Keratinocyte (primary cell): ENCODE results near the gene RNF183. TPM values are rescaled to one million over a fixed set of nuclear protein-coding genes. Genes with fewer than 3 reads are reported as not detected.

Experiments used
- DNase-seq: peaks from one replicate; pipeline ENCODE4 v3.0.0-alpha.2; 2011; ENCODE audit warnings: low read depth, missing footprints, low spot score
- FAIRE-seq: peaks from 2 replicates; lab custom pipeline; 2011; peaks lifted over from hg19 to GRCh38; lab: Jason Lieb, UNC
- H2AFZ ChIP-seq: 2 replicates; pipeline ENCODE4 v1.6.0; 2012; ENCODE audit warnings: low read length, control low read depth, inconsistent platforms; ENCODE audit not compliant: control insufficient read depth
- H3K27ac ChIP-seq: 2 replicates; pipeline ENCODE4 v1.5.1; 2011; ENCODE audit warnings: low read length; ENCODE audit not compliant: control insufficient read depth, insufficient read depth
- H3K27me3 ChIP-seq: 3 replicates; pipeline ENCODE4 v1.6.0; 2011; ENCODE audit warnings: low read length; ENCODE audit not compliant: control insufficient read depth, insufficient read depth; ENCODE audit errors: extremely low read depth
- H3K36me3 ChIP-seq, 2 experiments: 2 replicates in 1 of 2; 3 replicates in 1 of 2; pipeline ENCODE4 v1.5.1; 2011; ENCODE audit warnings: low read length in 2 of 2, mild to moderate bottlenecking in 1 of 2; ENCODE audit not compliant: control insufficient read depth in 2 of 2, insufficient read depth in 2 of 2; ENCODE audit errors: extremely low read depth in 1 of 2
- H3K4me1 ChIP-seq: 3 replicates; pipeline ENCODE4 v1.5.1; 2011; ENCODE audit warnings: low read length; ENCODE audit not compliant: control insufficient read depth, insufficient read depth; ENCODE audit errors: extremely low read depth
- H3K4me2 ChIP-seq: 3 replicates; pipeline ENCODE4 v1.6.0; 2011; ENCODE audit warnings: low read depth, low read length; ENCODE audit not compliant: control insufficient read depth, insufficient read depth; ENCODE audit errors: extremely low read depth
- H3K4me3 ChIP-seq, 3 experiments: fragments of 200-600 bp in 1 of 3; sonication (generic) in 1 of 3; 2 replicates in 2 of 3; 3 replicates in 1 of 3; pipeline ENCODE4 v1.5.1; 2011 to 2016; ENCODE audit warnings: low read length in 3 of 3, mild to moderate bottlenecking in 3 of 3, control low read depth in 2 of 3, inconsistent platforms in 1 of 3, low read depth in 1 of 3, mixed read lengths in 1 of 3, mixed run types in 1 of 3, moderate library complexity in 1 of 3; ENCODE audit not compliant: control insufficient read depth in 2 of 3, insufficient read depth in 2 of 3; ENCODE audit errors: extremely low read depth in 1 of 3
- H3K79me2 ChIP-seq: 2 replicates; pipeline ENCODE4 v1.6.0; 2012; ENCODE audit warnings: low read length; ENCODE audit not compliant: control insufficient read depth, insufficient read depth
- H3K9ac ChIP-seq: 3 replicates; pipeline ENCODE4 v1.6.0; 2011; ENCODE audit warnings: low read length; ENCODE audit not compliant: control insufficient read depth, insufficient read depth; ENCODE audit errors: extremely low read depth
- H3K9me1 ChIP-seq: 3 replicates; pipeline ENCODE4 v1.6.0; 2011; ENCODE audit warnings: low read length; ENCODE audit not compliant: control insufficient read depth, insufficient read depth; ENCODE audit errors: extremely low read depth
- H3K9me3 ChIP-seq: 2 replicates; pipeline ENCODE4 v1.5.1; 2012; ENCODE audit warnings: low read depth, low read length; ENCODE audit not compliant: control insufficient read depth
- H4K20me1 ChIP-seq: 3 replicates; pipeline ENCODE4 v1.6.0; 2011; ENCODE audit warnings: low read length; ENCODE audit not compliant: control insufficient read depth, insufficient read depth; ENCODE audit errors: extremely low read depth
- EZH2 ChIP-seq: IDR thresholded peaks from one replicate; pipeline ENCODE4 v1.6.1; 2012; ENCODE audit warnings: inconsistent platforms, mild to moderate bottlenecking, low read length, moderate library complexity
- dilution Hi-C: fragments of 300-500 bp; cut with MboI; formaldehyde crosslinking; loops from one replicate; pipeline ENCODE4 v1.7.0; 2020; ENCODE audit warnings: low sequenced_read_pairs; ENCODE audit not compliant: extremely low pct_ligation_motif_present
- polyA plus RNA-seq, 5 experiments: library from polyadenylated mRNA; depleted of rRNA in 3 of 5; stranded (reverse) in 3 of 5; stranded (forward) in 1 of 5; unstranded in 1 of 5; fragments of >200 nt; gene quantifications; 1 replicate in 1 of 5; 2 replicates in 3 of 5; 3 replicates in 1 of 5; pipeline versions ENCODE4 v1.2.1 to v1.2.3, GENCODE V29; 2011 to 2012; ENCODE audit warnings: missing spikeins in 2 of 5, low read depth in 1 of 5, low replicate concordance in 1 of 5
- TF ChIP-seq, protein P1 (sequence below), 3 experiments: IDR thresholded peaks in 1 of 3; conservative IDR thresholded peaks in 1 of 3; optimal IDR thresholded peaks in 1 of 3; 2 replicates in 2 of 3; 3 replicates in 1 of 3; pipeline versions ENCODE3 to v1.5.1; 2011; ENCODE audit warnings: low read length in 3 of 3, mild to moderate bottlenecking in 3 of 3, moderate library complexity in 2 of 3, control low read depth in 1 of 3, inconsistent platforms in 1 of 3; ENCODE audit not compliant: insufficient read depth in 2 of 3; ENCODE audit errors: extremely low read depth in 1 of 3

Gene RNF183
- polyA plus RNA-seq, 1 donor (not counting 4 experiments of a cell fraction or from before 2014, with no cell fraction given), result not detected

GRCh38 chr9:113311961-113312360 lies 8.8 kb upstream of the RNF183 start:
- H3K4me3 ChIP-seq, result no peak overlapping the region
- no peaks in the 10 kb centered on the region for H3K9me1 ChIP-seq
- dilution Hi-C loops, result no loop called here
- no peak overlapping the region for H2AFZ ChIP-seq
- FAIRE-seq (no peak), DNase-seq (no peak)
- H3K36me3 ChIP-seq, result no peaks in the 10 kb centered on the region
- no peak overlapping the region for H3K27ac ChIP-seq
- TF ChIP-seq, protein P1, sequence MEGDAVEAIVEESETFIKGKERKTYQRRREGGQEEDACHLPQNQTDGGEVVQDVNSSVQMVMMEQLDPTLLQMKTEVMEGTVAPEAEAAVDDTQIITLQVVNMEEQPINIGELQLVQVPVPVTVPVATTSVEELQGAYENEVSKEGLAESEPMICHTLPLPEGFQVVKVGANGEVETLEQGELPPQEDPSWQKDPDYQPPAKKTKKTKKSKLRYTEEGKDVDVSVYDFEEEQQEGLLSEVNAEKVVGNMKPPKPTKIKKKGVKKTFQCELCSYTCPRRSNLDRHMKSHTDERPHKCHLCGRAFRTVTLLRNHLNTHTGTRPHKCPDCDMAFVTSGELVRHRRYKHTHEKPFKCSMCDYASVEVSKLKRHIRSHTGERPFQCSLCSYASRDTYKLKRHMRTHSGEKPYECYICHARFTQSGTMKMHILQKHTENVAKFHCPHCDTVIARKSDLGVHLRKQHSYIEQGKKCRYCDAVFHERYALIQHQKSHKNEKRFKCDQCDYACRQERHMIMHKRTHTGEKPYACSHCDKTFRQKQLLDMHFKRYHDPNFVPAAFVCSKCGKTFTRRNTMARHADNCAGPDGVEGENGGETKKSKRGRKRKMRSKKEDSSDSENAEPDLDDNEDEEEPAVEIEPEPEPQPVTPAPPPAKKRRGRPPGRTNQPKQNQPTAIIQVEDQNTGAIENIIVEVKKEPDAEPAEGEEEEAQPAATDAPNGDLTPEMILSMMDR (optimal IDR thresholded peaks at IDR 0.05 in 1 of 3, IDR thresholded peaks at IDR 0.05 in 1 of 3, conservative IDR thresholded peaks at IDR 0.05 in 1 of 3; ENCODE audit: extremely low read depth in 1 of 3, insufficient read depth in 2 of 3, low read length in 3 of 3), result no peak
- TF ChIP-seq EZH2, result no peak
- no peaks in the 10 kb centered on the region for H3K4me1 ChIP-seq
- no peaks in the 10 kb centered on the region for H3K79me2 ChIP-seq
- no peak overlapping the region for H3K4me2 ChIP-seq
- H3K27me3 ChIP-seq, result no peaks in the 10 kb centered on the region
- H3K9ac ChIP-seq, result no peak overlapping the region
- no peaks in the 10 kb centered on the region for H3K9me3 ChIP-seq
- no peaks in the 10 kb centered on the region for H4K20me1 ChIP-seq

GRCh38 chr9:113310538-113310937 lies 7.4 kb upstream of the RNF183 start:
- Histone ChIP-seq H3K27ac (no peak overlapping the region), H2AFZ (no peak overlapping the region), H3K27me3 (no peaks in the 10 kb centered on the region), H4K20me1 (no peaks in the 10 kb centered on the region), H3K4me3 (no peak overlapping the region), H3K79me2 (no peaks in the 10 kb centered on the region), H3K9me3 (no peaks in the 10 kb centered on the region), H3K4me1 (no peaks in the 10 kb centered on the region), H3K36me3 (no peaks in the 10 kb centered on the region), H3K4me2 (no peak overlapping the region), H3K9ac (no peak overlapping the region), H3K9me1 (no peaks in the 10 kb centered on the region)
- FAIRE-seq, result no peak
- dilution Hi-C loops, result no loop called here
- no peak for DNase-seq
- TF ChIP-seq, protein P1 (optimal IDR thresholded peaks at IDR 0.05 in 1 of 3, IDR thresholded peaks at IDR 0.05 in 1 of 3, conservative IDR thresholded peaks at IDR 0.05 in 1 of 3; ENCODE audit: extremely low read depth in 1 of 3, insufficient read depth in 2 of 3, low read length in 3 of 3), result no peak
- no peak for TF ChIP-seq EZH2
